NT2/D1 (cell line): Measurements from ENCODE around the gene ATP6AP2.

ENCODE experiments used
- DNase-seq: peaks from one replicate; pipeline ENCODE4 v3.0.0-alpha.2; 2011; ENCODE audit warnings: low read depth, low spot score
- H3K27me3 ChIP-seq: 2 replicates; pipeline ENCODE4 v1.6.0; 2011; ENCODE audit warnings: mild to moderate bottlenecking; ENCODE audit not compliant: insufficient read length, insufficient read depth
- H3K36me3 ChIP-seq: 2 replicates; pipeline ENCODE4 v1.6.1; 2011; ENCODE audit warnings: mild to moderate bottlenecking, low read length, mixed read lengths; ENCODE audit not compliant: insufficient read depth, insufficient read length
- H3K4me1 ChIP-seq: 2 replicates; pipeline ENCODE4 v1.5.1; 2011; ENCODE audit not compliant: insufficient read depth, insufficient read length
- H3K4me3 ChIP-seq: 2 replicates; pipeline ENCODE4 v1.5.1; 2011; ENCODE audit warnings: low read depth; ENCODE audit not compliant: insufficient read length
- H3K9ac ChIP-seq: 2 replicates; pipeline ENCODE4 v1.6.0; 2011; ENCODE audit warnings: low read depth; ENCODE audit not compliant: insufficient read length
- H3K9me3 ChIP-seq: 2 replicates; pipeline ENCODE4 v1.5.1; 2011; ENCODE audit warnings: mild to moderate bottlenecking, low read length; ENCODE audit not compliant: insufficient read depth
- SUZ12 ChIP-seq: IDR thresholded peaks from 2 replicates; pipeline ENCODE4 v1.6.1; 2011; ENCODE audit not compliant: insufficient read length, insufficient read depth; ENCODE audit errors: extremely low read depth
- YY1 ChIP-seq: IDR thresholded peaks from 2 replicates; pipeline ENCODE4 v1.6.1; 2011; ENCODE audit not compliant: insufficient read length, insufficient read depth
- ZNF274 ChIP-seq: IDR thresholded peaks from 2 replicates; pipeline ENCODE4 v1.6.1; 2011; ENCODE audit warnings: mild to moderate bottlenecking, low read depth, low read length

Gene ATP6AP2

DNA sequence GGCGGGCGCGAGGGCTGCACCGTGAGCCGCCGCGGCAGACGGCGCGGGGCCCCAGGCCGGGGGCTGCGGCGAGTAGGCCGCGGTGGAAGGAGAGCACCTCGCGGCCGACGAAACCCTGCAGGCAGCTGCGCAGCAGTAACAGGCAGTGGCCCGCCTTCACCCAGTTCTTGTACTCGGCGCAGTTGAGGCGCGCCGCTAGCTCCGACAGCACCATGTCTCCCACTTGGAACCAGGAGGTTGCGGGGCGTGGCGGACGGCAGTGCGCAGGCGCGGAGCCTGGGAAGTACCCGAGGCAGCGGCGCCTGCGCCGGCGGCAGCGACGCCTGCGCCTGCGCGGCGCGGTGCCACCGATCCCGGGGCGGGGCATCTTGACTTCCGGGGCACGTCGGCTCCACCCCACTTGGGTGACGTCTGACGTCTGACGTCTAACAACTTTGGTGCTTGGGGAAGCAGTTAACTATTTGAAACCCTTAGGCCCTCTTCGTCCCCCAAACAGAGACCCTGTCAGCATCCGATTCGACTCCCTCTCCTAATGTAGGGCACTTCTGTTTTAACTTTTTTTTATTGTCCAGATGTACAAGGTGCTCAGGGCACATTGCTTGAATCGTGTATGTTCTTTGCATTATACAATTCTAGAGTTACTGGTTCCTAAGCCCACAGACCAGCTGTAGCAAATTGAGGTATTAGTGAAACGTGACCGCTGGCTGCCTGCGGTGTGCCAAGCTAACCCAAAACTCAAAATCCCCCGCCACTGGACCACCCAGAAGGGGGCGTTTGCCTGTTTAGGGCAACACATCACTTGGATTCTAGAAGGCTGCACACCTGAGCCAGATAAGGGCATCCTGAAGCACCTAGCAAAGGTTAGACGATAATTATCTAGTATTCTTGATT lies 66.8 kb downstream of the ATP6AP2 start, which contains the start of gene CXorf38:
Gene CXorf38, minus strand, starts transcription at position 255 of the 891 bp plus-strand sequence. Its CDS starts 41 bp downstream, at position 214.
- no peak for TF ChIP-seq ZNF274
- no peak for TF ChIP-seq SUZ12
- no peak for TF ChIP-seq YY1
- H3K27me3 ChIP-seq, result no peaks in the 10 kb centered on the region

DNA sequence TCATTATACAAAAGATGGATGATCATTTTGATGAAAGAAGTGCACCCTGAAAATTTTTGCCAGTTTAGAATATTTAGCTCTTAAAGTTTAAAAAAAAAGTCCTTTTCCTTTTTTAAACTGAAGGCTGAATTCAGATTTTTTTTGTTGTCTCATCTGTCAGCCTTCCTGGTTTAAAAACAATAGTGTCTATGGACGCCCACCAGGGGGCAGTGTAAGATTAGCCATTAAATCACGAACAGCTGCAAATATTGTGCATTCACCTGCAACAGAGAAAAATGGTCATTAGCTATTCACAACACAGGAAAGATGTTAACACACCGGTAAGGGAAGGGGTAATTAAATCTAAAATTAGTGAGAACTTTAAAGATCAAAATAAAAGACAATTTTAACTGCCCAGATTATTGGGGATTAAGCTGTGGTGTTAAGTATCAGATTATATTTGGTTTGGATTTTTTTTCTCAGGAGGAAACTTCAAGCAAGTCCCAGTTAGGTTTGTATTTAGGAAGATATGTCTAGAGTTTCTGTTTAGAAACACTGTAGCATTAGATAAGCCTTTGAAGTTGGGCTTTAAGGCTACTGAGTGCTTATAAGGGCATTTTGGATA lies 71.0 kb downstream of the ATP6AP2 start:
- Histone ChIP-seq H3K4me1 (no peaks in the 10 kb centered on the region), H3K9me3 (no peaks in the 10 kb centered on the region), H3K36me3 (peaks cover 62% of the 10 kb centered on the region), H3K4me3 (no peak overlapping the region), H3K9ac (no peak overlapping the region), H3K27me3 (no peaks in the 10 kb centered on the region)
- DNase-seq, result peak; percentile 38
- TF ChIP-seq SUZ12, result no peak
- no peak for TF ChIP-seq ZNF274
- no peak for TF ChIP-seq YY1

More for the DNA sequence above, 66.8 kb downstream of the ATP6AP2 start, which contains the start of gene CXorf38:
- peak within 1 kb of the TSS; percentile 93 for H3K9ac ChIP-seq
- DNase-seq, result peak; percentile 87
- H3K4me3 ChIP-seq, result peak within 1 kb of the TSS; percentile 69
- H3K9me3 ChIP-seq, result no peaks in the 10 kb centered on the region
- H3K36me3 ChIP-seq, result peaks cover 46% of the 10 kb centered on the region
- H3K4me1 ChIP-seq, result no peaks in the 10 kb centered on the region

DNA sequence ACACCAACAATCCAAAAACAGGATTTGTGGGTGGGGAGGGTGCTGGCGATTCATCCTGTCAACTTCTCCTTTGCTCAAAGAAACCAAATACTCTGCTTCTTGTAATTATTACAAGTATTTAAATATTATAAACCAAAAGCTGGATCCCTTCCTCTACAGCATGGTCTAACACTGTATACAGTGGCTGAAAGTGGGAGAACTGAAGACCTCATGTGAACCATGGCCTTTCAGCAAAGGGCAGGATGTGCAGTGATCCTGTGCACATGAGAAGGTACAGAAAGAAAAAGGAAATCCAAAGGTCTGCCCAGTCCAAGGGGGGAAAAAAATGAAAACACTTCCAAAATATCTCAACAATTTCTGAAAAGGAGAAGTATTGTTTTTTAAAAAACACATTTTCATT lies 71.9 kb downstream of the ATP6AP2 start:
- Histone ChIP-seq H3K36me3 (peaks cover 68% of the 10 kb centered on the region), H3K9me3 (no peaks in the 10 kb centered on the region), H3K27me3 (no peaks in the 10 kb centered on the region), H3K4me3 (no peak overlapping the region), H3K9ac (no peak overlapping the region), H3K4me1 (no peaks in the 10 kb centered on the region)
- TF ChIP-seq YY1 (no peak), ZNF274 (no peak), SUZ12 (no peak)
- DNase-seq, result no peak

DNA sequence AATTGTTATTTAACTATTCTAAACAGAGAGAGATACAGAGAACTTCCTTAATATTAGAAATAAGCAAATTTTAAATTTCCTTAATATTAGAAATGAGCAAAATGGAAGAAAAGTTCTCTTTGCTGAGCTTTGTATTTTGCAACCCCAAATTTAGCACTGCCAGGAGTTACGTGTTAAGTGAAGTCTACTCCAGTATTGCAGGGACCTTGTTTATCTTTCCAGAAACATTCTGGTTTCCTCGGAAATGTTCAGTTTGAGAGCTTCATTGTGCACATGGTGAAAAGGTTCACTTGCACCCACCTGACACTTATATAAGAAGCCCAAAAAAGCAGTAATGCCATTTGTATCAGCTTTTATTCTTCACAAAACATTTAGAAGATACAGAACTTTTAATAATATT lies 72.8 kb downstream of the ATP6AP2 start:
- H3K4me1 ChIP-seq, result no peaks in the 10 kb centered on the region
- TF ChIP-seq ZNF274 (no peak), YY1 (no peak), SUZ12 (no peak)
- H3K4me3 ChIP-seq, result no peak overlapping the region
- no peak overlapping the region for H3K9ac ChIP-seq
- H3K36me3 ChIP-seq, result peaks cover 73% of the 10 kb centered on the region
- no peak for DNase-seq
- H3K27me3 ChIP-seq, result no peaks in the 10 kb centered on the region
- H3K9me3 ChIP-seq, result no peaks in the 10 kb centered on the region
